GM19455 (cell line): ENCODE results near the gene TMEM109.

ENCODE experiments used
- ATAC-seq: cut with Tn5 transposase; IDR thresholded peaks from one replicate; pipeline ENCODE4 v1.9.1; 2021; ENCODE audit not compliant: unreplicated experiment

TMEM109 gene

DNA sequence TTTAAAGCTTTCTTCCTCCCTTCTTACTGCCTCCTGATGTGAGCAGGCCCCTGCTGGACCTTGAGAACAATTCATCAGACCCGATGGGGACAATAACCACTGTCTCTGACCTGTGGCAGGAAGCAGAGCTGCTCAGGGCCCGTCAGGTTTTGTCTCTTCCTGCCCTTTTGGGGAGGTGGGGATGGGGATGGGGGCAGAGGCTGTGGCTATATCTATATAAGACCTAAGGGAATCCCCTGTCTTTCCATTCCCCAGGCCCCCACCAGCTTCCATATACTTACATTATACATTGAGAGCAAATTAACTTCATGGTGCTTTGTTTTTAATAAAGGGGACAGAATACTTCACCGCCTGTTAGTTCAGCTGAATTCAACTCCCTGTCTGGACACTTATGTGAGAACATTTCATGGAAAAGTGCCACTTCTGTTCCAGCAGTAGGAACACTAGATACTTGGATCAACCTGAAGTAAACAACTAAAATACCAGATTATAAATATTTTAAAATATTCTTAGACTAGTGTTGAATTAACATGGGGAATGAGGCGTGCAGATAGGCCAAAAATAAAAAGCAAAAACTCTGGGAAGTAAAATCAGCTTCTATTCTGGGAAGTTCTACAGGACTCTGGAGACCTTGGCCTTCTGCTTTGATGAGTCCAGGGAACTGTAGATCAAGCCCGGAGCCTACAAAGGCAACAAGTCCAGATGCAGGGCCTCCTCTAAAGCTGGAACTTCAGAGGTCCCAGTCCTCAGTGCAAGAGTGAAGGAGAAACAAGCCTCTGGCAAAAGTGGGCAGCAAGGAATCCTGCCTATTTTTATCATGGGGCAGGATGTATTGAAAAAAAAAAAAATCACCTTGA, 35.5 kb upstream of the TMEM109 start:
- ATAC-seq = no peak

DNA sequence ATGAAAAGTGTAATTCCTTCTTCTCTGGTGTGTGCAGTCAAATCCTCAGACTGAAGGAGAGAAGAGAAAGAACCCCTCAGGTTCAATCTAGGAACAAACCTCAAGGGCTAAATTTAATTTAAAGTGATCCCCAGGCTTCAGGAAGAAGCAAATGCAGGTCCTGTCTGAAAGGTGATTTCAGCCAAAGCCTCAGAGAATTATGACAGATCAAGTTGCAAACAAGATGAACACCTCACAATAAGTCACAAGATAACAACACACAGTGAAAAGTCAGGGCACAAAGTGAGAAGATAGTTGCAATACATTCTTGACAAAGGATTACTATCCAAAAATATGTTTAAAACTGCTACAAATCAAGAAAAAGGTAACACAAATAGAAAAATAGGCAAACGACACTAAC, 34.9 kb upstream of the TMEM109 start:
- ATAC-seq = no peak

DNA sequence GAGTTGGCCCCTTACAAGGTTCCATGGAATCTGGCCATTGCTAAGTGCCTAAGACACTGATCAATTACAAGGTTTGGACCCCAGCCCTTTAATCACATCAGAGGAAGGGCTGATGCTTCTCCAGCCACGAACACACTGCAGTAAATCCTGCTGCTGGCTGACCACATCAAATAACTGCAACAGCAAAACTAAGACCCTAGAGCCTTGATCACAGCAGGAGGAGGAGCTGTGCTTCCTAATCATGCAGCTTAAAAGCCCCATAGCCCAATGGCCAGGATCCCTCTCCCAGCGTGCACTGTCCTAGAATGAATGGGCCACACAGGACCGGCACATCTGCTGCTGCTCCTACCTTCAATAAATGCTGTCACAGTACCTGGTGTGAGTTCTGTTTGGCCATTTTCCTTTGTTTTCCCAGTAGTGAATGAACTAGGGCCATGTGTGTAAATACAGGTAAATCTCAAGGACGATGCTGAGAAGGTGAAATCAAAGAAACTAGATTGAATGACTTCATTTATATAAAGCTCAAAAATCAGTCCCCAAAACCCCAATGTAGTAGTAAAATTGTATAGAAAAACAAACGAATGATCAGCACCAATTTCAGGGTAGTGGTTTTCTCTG, 33.9 kb upstream of the TMEM109 start:
- ATAC-seq = no peak

DNA sequence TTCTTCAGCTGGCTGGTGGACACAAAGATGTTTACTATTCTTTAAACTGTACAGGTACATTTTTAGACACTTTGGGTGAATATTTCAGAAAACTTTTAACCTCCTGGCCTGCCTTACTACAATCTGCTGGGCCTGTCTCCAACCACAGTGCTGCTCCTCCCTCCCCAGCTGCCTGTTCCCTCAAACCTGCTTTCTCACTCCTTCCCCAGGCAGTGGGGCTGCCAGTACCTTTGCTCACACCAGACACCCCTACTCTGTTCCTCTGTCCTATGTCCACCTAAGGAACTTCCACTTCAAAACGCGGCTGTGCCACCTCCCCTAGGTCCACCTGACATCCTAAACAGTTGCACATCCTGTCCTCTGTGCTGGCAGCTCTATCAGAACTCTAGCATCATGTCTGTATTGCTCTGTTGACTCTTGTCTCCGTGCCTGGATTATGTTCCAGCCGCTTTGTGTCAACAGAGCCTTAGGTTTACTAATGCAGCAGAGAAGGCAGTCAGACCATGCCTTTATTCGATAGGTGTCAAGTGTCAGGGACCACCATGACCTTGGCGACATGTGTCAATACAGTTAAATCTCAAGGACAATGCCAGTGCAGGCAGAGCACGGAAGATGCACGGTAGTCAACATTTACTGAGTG, 33.2 kb upstream of the TMEM109 start:
- no peak for ATAC-seq

DNA sequence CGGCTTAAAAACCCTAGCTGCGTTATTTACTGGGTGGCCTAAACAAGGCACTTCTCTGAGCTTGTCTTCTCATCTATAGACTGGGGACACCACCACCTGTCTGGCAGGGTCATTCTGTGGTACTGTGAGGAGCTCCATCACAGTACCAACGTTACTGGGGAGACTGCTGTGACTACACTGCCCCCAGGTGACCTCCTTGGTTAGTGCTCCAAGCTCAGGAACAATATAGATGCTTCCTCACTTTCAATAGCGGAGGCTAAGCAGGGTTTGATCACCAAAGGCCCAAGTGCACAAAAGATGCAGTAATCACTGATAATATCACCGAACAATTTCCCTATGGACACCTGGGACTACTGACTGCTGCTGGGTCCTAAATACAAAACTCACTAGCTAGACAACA, 26.4 kb upstream of the TMEM109 start:
- peak; percentile 57 for ATAC-seq

DNA sequence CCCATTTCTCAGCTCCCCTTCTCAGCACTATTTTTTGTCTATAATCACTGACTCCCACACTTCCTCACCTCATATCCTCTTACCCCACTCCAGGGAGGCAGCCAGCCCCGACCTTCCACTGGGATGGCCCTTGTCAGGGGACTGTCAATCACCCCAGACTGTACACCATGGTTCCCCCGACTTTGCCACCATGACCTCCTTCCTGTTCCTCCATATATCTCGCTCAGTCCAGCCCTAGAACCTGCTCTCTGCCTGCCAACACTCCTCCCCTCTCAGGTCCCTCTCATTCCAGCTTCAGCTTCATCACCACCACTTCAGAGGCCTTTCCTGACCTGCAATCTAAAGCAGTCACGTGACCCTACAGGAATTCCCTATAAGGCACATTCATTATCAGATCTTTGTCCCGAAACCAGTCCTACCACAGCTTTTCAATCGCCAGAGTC, 24.1 kb upstream of the TMEM109 start:
- ATAC-seq = no peak

DNA sequence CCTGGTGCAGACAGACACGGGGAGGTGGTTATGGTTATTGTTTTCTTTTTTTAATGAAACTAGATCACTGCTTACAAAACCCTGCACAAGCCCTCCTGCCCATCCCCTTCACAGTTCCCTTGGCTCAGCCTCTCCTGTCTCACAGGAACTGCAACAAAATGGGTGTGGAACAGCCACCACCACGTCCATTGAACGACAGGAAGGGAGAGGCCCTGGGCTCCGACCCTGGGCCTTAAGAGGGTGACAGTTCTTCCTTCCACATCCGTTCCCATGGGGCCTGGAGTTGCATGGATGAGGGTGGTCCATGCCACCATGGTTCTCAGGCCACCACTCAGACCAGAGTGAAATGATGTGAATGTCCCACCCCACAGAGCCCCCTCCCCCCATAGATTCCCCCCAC, 23.3 kb upstream of the TMEM109 start:
- ATAC-seq = no peak

DNA sequence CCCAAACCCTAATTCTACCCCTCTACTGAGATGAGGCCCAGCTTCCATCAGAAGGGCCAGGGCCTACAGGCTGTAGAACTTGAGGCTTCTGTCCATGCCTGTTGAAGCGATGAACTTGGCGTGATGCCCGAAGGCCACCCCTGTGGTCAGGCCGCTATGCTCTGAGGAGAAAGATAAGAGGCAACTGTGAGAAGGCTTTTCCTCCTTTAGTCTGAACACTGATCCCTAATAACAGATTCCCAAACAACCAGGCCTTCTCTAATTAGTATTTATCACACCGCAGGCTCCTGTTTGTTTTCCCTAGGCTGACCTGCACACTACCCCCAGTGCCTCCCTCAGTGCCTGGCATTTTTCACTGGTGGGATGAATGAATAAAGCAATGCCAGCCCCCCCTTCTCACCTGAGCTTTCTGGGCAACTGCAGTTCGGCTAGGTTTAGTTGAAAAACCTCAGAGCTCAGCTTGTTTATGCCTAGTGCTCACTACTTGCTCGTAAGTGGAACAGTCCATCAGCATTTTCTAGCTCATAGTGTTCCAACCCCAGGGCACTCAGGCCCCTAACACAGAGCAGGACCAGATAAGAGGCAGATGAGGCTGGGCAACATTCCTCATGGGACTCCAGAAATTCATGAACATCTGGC, 22.7 kb upstream of the TMEM109 start:
- ATAC-seq = no peak

DNA sequence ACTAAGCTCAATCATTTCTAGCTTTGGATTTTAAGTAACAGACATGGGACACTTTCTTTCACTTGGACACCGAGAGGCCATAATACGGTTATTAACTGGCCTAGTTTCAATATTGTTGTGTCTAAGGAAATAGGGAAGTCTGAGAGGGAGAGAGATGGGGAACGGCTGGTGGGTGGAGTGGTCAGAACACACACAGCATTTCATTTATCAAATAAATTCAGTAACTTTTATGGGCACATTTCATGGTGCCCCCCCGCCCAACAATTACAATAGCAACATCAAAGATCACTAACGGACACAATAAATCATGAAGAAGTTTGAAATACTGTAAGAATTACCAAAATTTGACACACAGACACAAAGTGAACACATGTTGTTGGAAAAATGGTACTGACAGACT, 18.3 kb upstream of the TMEM109 start:
- no peak for ATAC-seq

DNA sequence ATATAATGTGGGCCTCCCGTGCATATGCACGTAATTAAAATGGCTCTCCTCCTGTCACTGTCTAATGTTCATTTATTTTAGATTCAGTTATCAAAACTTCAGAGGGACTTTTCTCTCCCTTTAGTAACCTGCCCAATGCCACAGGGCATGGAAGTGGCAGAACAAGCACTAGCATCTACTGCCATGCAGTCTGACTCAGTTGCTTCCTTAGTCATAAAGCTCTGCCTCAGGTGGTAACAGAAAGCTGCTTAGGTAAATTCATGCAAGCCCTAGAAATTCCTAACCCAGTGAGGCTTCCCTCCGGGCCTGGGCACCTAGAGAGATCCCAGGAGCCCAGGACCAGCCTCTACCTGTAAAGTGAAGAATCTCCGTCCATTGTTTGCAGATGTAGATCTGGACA, 16.5 kb upstream of the TMEM109 start:
- ATAC-seq = no peak

DNA sequence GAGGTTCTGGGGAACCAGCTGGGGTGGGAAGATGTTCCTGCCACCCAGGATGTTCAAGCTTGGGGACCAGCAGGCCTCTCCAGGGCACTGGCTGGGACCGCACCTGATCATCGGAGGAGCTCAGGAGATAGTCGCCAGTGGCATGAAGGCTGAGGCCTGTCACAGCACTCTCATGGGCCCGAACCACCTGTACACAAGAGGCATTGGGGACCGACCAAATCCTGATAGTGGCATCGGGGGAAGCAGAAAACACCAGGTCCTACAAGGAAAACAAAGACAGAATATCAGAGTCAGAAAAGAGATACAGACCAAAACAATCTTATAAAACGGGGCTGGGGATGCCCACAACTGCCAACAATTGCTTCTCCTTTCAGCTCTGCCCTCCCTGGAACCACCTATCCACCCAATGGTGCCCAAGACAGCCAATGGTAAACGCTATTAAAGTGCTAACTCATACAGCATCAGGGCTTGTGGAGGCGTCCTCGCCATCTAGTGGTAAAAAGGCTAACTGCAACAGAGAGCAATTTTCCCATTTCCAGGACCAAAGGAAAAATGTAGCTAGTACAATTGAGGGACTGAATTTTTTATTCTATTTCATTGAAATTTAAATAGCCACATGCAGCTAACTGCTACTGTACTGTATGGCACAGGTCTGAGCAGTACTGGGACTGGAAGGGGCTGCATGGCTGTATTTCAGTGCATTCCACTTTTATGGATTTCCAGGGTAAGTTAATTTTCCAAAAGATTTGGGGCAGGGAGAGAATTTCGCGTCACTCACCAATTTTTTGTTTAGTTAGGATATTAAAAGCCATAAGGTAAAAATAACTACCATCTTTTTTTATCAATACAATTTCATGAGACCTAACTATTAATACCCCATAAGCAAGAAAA, 14.7 kb upstream of the TMEM109 start:
- no peak for ATAC-seq

DNA sequence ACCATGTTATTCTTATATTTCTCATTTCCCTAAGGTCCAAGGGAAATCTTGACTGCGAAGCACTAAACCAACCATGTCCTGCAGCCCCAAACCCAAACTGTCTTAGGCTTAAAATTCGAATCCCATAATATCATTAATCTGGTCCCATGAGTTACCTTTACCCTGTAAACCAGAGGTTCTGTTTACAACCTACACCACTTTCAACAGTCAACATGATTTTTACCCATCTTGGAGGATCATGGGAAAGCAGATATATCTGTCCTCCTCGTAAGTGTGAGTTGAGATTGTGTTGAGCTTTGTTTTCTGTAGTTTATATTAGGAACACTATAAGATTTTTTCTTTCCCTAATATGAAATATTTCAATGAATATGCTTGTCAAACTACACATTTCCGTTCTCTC, 14.0 kb upstream of the TMEM109 start:
- no peak for ATAC-seq

DNA sequence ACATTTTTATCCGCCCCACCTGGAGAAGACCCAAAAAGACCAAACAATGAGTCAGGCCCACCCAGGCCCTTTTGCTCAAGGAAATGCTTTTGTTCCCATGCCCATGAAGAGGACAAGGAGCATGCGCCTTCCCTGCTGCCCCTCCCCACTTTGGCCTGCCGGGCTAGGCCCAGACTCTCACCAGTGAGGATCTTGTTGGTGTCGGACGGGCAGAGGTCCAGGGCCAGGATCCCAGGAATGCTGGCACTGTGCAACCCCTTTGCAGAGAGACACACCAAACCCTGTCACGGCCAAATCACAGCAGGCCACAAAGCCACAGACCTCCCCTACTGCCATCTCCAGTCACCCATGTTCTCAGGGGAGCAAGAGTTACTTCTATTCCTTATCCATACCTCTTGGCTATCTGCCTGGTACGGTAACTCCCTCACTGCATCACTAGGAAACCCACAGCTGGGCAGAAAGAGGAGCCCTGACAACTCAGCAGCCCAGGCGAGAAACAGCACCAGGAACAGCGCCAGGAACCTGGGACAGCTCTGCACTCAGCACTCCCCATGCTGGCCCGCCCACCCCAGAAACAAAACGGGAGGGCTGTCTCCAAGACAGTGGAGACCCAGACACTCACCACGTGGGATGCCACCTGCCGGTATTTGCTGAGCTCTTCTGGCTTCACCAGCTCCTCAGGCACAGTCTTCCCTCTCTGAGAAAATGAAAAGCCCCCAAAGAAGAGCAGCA, 13.1 kb upstream of the TMEM109 start:
- ATAC-seq = no peak

DNA sequence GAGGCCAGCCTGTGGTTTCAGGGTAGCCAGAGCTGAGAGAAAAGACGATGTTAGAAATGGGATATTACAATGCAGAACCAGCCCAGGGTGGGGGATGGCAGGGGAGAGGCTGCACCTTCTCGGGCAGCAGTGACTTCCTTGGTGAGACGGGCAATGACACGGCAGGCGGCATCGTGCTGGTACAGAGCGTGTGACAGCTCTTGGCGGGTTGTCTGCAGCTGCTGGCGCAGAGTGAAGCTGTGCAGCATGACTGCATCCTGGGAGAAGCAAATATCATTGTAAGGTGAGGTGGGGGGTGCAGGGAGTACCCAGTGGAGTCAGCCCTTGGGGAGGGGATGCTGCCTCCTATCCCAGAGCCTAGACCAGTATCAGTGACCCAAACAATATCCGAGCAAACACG, 11.3 kb upstream of the TMEM109 start:
- no peak for ATAC-seq

DNA sequence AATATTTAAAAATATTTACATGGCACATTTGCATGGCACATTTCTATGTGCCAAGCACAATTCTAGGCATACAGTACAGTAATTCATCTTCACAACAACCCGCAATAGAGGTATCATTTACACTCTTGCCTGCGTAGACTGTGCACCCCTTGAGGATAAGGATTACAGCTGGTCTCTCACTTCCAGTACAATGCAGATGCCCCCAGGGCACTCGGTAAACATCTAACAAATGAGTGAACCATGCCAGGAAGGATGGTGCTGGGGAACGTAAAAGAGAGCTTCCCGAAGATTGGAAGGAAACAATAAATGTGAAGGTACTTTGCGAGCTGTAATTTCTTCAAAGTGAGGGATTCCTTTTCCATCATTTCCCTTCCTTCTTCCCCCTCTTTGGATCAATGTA, 8.9 kb upstream of the TMEM109 start:
- no peak for ATAC-seq

DNA sequence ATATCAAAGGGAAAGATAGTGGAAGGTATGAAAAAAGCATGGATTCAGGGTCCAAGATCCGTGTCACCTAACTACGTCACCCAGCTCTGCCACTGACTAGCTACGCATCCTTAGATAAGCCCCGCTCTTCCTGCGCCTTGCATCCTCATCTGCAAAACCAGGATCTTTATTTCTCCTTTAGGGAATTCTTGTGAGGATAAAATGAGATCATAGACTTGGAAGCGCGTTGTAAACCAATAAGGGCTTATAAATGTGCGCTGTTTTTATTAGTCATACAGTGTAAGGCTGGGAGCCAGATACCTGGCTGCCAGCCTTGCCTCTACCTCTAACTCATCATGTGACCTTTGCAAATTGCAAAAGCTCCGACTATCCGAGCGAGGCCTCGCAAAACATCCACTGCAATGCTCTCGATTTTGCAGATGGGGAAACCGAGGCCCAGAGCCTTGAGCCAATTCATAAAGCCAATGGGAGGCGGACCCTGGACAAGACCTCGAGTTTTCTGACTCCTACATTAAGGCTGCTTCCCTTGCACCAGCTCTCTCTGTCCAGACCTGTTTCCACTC, 8.3 kb upstream of the TMEM109 start:
- no peak for ATAC-seq

DNA sequence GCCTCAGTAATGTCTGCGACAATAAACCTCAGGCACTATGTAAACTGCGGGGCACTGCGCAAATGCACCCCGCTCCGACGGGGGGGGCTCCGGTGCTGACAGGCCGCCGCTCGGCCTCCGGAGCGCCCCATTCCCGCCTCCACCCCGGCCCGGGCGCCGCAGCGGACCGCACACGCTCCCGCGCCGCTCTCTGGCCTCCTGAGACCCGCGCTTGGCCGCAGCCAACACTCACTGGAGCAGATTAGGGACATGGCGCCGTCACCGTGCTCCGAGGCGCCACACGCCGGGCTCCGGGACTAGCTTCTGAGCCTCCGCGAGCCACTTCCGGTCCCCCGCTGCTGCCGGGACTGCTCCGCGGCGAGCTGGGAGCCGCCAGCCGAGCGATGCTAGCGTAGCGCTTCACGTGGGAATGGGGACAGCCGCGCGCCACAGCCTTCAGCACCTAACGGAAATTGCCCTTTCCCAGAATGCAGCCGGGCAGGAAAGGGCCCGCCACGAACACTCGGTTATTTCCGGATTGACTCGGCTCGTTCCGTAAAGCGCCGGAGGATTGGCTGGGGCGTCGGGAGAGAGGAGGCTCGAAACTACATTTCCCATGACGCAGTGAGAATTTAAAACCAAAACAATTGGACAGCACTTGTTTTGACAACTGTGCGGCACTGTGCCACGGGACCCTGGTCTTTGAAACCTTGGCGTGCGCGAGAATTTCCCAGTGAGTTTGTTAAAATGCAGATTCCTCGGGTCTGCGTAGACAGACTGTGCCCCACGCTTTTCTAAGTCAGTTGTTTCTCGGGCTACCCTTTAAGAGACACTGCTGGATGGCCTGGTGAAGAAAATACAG, 7.6 kb upstream of the TMEM109 start, which contains the start of gene PRPF19:
Gene PRPF19 (minus strand): TSS at position 454 of the 841 bp plus-strand sequence. CDS start 203 bp downstream, at position 251.
- ATAC-seq = peak; percentile 75

DNA sequence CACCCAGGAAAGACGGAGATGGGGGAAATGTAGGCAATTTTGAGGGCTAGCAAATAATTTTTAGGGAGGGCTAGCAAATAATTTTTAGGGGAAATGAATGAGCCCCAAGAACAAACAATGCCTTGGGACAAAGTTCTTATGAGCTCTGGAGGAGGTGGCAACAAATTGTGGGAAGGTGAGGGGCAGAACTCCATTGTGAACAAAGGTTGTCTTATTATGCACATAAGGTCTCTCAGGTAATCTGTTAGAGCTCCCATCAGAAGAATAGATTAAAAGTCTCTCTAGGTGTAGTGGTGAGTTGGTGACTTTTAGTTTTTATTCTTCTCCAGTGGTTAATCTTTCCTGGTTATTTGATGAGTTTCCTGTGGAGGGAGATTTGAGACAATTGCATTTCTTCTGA, 5.2 kb upstream of the TMEM109 start:
- ATAC-seq = no peak
